Adrenal gland (tissue), 12 donors: Measurements from ENCODE around the gene APLP1. TPM values are rescaled to one million over a fixed set of nuclear protein-coding genes. Genes with fewer than 3 reads are reported as not detected.

ENCODE experiments used
- DNase-seq, 7 donors: peaks; one replicate each; pipeline ENCODE4 v3.0.0-alpha.2; 2019 to 2020
- H3K27ac ChIP-seq, 5 donors: fragments of 200-600 bp; sonication (generic) in 4 of 5; 1 replicate in 3 of 5; 2 replicates in 2 of 5; pipeline versions ENCODE4 v1.5.1 to v1.8.0; 2016 to 2020; ENCODE audit warnings: mild to moderate bottlenecking in 1 of 5
- H3K27me3 ChIP-seq: fragments of 200-600 bp; 2 replicates; pipeline ENCODE4 v1.8.0; 2021
- H3K36me3 ChIP-seq, 2 donors: fragments of 200-600 bp; replicated peaks in 1 of 2; 1 replicate in 1 of 2; 2 replicates in 1 of 2; pipeline versions ENCODE4 v1.5.1 to v1.8.0; 2018 to 2022
- H3K4me1 ChIP-seq, 2 donors: fragments of 200-600 bp; replicated peaks in 1 of 2; 1 replicate in 1 of 2; 2 replicates in 1 of 2; pipeline versions ENCODE4 v1.5.1 to v1.8.0; 2018 to 2021
- H3K4me3 ChIP-seq, 4 donors: fragments of 200-600 bp; sonication (generic) in 3 of 4; one replicate each; pipeline ENCODE4 v1.5.1; 2016 to 2018
- H3K9me3 ChIP-seq, 3 donors: fragments of 200-600 bp; sonication (generic) in 1 of 3; replicated peaks in 1 of 3; 1 replicate in 2 of 3; 2 replicates in 1 of 3; pipeline versions ENCODE4 v1.5.1 to v1.8.0; 2016 to 2021
- CTCF ChIP-seq, 6 experiments: fragments of 450-650 bp in 4 of 6; fragments of 200-600 bp in 2 of 6; sonication (generic) in 1 of 6; IDR thresholded peaks; 1 replicate in 5 of 6; 2 replicates in 1 of 6; pipeline versions ENCODE4 v1.5.1 to v1.8.0; 2016 to 2021; ENCODE audit warnings: antibody characterized with exemption in 6 of 6, mild to moderate bottlenecking in 2 of 6, moderate library complexity in 1 of 6
- POLR2A ChIP-seq, 2 donors: fragments of 450-650 bp; IDR thresholded peaks; one replicate each; pipeline ENCODE4 v1.6.1; 2017; ENCODE audit warnings: antibody characterized with exemption in 2 of 2, mild to moderate bottlenecking in 2 of 2, moderate library complexity in 1 of 2
- WGBS, 4 donors: extraction: QIAGEN DNeasy Blood & Tissue Kit in 2 of 4; methylation state at CpG; one replicate each; pipeline versions ENCODE4 v1.1.5 to v1.1.7; 2013 to 2017; 5-methylcytosine and 5-hydroxymethylcytosine counted together
- intact Hi-C, 2 donors: fragments of 100-400 bp; cut with DNase I; formaldehyde crosslinking; loops; one replicate each; pipeline versions ENCODE4 v1.14.1 to v1.15.0; 2022 to 2023
- polyA plus RNA-seq, 3 donors: library from polyadenylated mRNA; stranded (reverse); fragments of 200-250 nt in 2 of 3; fragments of 350-450 nt in 1 of 3; fragmentation: Illumina TruSeq in 1 of 3; extraction: RNeasy Lipid Tissue Mini Kit (QIAGEN cat#74804) in 1 of 3; gene quantifications; one replicate each; pipeline ENCODE4 v1.2.3, GENCODE V29; 2013 to 2014
- total RNA-seq, 9 donors: library from RNA; depleted of rRNA in 4 of 9; stranded (reverse); fragments of >200 nt in 4 of 9; fragments of 120-200 nt in 1 of 9; fragmentation: NEBNext Ultra II Directional in 1 of 9; extraction: Animal tissue kit (Norgen Biotek cat#: 25700) in 1 of 9; gene quantifications; one replicate each; pipeline versions ENCODE4 v1.1.0 to v1.2.4, GENCODE V29; 2013 to 2023
- donor health status: healthy with polysubstance abuse.
- donor health status: Bipolar disorder and iron deficiency.
- donor health status: DM: yes; HTN: yes; CAD: no.
- donor health status: DM: no; HTN: no; CAD: no.
- donor health status: DM: no; HTN: no; CAD: no.
- donor health status: DM: yes; HTN: yes; CAD: no.

APLP1 gene
- total and polyA plus RNA-seq, 12 donors = 1.0 to 278 (median 31.0) TPM

GRCh38 chr19:35848919-35849505 is 19.4 kb upstream of the APLP1 start:
- no peak overlapping the region for H3K4me3 ChIP-seq
- no peak overlapping the region for H3K27ac ChIP-seq
- no peaks in the 10 kb centered on the region for H3K36me3 ChIP-seq
- H3K27me3 ChIP-seq = peaks cover 72% of the 10 kb centered on the region
- 77 to 100% (median 86%) methylated on average over 1 to 18 of the region's 18 CpGs for WGBS, 4 donors
- DNase-seq = no peak
- no peaks in the 10 kb centered on the region for H3K9me3 ChIP-seq
- no peak for TF ChIP-seq POLR2A (IDR thresholded peaks at IDR 0.05)
- TF ChIP-seq CTCF (IDR thresholded peaks at IDR 0.05) = no peak
- intact Hi-C loops = loop anchor here in 1 of 2 donors (5.0 kb wide), 1 partner anchor 52 kb away; no protein-coding TSS in a partner anchor
- H3K4me1 ChIP-seq = peaks cover 0 to 7% of the 10 kb centered on the region in 2 donors

- no peaks in the 10 kb centered on the region for H3K9me3 ChIP-seq
Measured at GRCh38 chr19:35851213-35852028, 17.0 kb upstream of the APLP1 start.

GRCh38 chr19:35852029-35852780 is 16.2 kb upstream of the APLP1 start, which contains the start of gene NPHS1:
TSS of gene NPHS1 (minus strand) at chr19:35852504. CDS start at chr19:35851837, 667 bp downstream.
- whole genome bisulfite sequencing, 4 donors = 55 to 73% (median 63%) methylated on average over 8 to 9 of the region's 9 CpGs
- Histone ChIP-seq H3K36me3 (no peaks in the 10 kb centered on the region), H3K4me3 (no peak within 1 kb of the TSS), H3K27me3 (peaks cover 67% of the 10 kb centered on the region), H3K27ac (no peak within 1 kb of the TSS), H3K4me1 (peaks cover 0 to 7% of the 10 kb centered on the region in 2 donors), H3K9me3 (no peaks in the 10 kb centered on the region)
- intact Hi-C loops = no loop called here
- DNase-seq = no peak
- TF ChIP-seq POLR2A (IDR thresholded peaks at IDR 0.05) (no peak), CTCF (IDR thresholded peaks at IDR 0.05) (no peak)

More at GRCh38 chr19:35851213-35852028, 17.0 kb upstream of the APLP1 start:
- no peaks in the 10 kb centered on the region for H3K36me3 ChIP-seq
- no peak overlapping the region for H3K27ac ChIP-seq
- intact Hi-C loops = no loop called here
- DNase-seq = no peak
- WGBS, 4 donors = 38 to 52% (median 43%) methylated on average over 10 to 32 of the region's 32 CpGs
- TF ChIP-seq POLR2A (IDR thresholded peaks at IDR 0.05) (no peak), CTCF (IDR thresholded peaks at IDR 0.05) (no peak)
- H3K4me1 ChIP-seq = peaks cover 0 to 3% of the 10 kb centered on the region in 2 donors
- no peak overlapping the region for H3K4me3 ChIP-seq
- peaks cover 62% of the 10 kb centered on the region for H3K27me3 ChIP-seq
